ENCODE results near the gene NAT9.

NAT9 gene

DNA sequence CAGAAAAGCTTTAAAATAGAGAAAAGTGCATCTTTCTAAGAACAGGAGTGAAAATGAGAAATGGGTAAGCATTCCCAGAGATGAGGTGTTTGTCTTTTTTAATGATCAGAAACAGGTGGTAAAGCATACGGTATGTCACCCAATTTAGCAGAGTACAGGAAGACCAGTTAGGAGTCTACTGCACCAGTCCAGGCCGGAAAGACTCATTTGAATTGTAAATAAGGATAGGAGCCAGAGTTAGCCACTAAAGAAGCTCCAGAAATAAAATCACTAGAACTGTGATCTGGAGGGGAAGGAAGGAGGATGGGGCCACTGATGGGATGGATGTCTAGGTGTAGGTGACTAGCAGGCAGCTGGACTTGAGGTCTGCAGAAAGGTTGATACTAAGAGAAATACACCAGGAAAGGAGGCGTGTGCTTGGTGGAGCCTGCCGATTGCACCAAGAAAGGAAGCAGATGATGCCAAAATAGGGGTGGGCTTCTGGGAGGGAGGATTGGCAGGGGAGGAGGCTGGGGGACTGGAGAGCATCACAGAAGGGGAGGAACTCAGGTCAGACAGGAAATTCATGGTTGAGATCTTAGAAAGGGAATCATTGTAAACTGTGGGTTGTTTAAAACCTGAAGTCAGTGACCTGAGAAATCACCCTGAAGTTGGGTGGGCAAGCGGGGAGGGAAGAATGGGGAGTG lies 8.1 kb upstream of the NAT9 start:
- Histone ChIP-seq H3K27ac (no peak overlapping the region), H3K4me3 (no peak overlapping the region)

DNA sequence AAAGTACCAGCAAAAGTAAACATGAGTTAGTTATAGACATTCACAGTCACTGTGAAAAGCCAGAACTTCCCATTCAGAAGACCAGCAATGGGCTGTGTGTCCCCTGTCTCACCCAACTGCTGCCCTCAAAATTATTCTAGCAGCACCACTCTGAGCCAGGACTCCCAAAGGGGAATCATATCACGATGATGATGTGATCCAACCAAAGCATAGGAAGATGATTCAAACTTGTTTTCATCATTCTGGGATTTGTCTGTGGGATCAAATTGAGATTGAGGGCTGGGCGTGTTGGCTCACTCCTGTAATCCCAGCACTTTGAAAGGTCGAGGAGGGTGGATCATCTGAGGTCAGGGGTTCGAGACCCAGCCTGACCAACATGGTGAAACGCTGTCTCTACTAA lies 6.4 kb upstream of the NAT9 start:
- Histone ChIP-seq H3K27ac (no peak overlapping the region), H3K4me3 (no peak overlapping the region)

DNA sequence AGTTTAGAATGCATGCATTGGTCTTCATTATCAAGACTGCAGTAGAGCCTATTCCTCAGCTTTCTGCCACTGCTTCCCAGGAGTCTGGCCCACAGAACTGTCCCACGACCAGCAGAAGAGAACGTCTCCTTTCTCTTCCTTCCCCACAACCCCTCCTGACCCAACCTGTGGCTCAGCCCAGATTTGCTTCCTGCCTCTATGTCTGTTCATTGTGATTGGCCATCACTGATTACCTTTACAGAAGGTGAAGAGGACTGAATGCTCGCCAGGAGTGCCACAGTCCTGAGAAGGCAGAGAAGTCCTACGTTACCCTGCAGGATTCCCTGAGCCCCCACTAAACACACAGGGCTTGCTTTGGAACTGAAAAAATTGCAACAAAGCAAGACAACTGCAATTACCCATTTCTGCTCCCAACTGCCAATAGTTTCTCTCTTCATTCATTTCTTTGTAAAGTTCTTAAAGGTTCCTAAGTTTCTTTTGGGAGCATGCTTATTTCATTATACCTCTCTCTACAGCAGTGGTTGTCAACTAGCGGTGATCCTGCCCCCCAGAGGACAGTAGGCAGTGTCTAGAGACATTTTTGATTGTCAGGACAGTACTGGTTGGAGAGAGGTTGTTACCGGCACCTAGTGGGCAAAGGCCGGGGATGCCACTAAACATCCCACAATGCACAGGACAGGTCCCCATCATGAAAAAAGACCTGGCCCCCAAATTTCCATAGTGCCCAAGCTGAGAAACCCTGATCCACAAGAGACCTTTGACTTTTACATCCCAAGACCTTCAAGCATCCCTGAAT lies 4.5 kb upstream of the NAT9 start:
- Histone ChIP-seq H3K27ac (peak overlapping the region in 6 of 21 experiments; percentile 16 to 52 (median 38)), H3K4me3 (no peak overlapping the region)

DNA sequence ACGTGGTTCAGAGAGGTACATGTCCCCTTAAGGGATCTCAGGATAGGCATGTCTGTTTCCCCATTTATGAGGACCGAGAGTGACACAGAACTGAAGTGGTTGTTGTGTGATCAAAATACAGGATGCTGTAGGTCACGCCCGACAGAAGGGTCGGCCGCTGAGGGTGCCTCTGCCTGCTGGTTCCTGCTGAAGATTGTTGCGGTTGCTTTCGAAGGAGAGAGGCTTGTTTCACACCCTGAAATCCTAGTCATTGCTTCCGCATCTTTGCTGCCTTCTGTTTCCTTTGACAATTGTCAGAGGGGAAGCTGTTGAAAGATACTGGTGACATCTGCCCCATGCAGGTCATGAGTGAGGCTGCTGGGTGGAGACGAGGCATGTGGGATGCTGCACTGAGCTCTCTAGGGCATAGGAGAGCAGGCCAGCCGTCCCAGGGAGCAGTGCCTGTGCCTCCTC lies 3.8 kb upstream of the NAT9 start:
- Histone ChIP-seq H3K4me3 (no peak overlapping the region), H3K27ac (peak overlapping the region in 11 of 21 experiments; percentile 16 to 65 (median 39))

DNA sequence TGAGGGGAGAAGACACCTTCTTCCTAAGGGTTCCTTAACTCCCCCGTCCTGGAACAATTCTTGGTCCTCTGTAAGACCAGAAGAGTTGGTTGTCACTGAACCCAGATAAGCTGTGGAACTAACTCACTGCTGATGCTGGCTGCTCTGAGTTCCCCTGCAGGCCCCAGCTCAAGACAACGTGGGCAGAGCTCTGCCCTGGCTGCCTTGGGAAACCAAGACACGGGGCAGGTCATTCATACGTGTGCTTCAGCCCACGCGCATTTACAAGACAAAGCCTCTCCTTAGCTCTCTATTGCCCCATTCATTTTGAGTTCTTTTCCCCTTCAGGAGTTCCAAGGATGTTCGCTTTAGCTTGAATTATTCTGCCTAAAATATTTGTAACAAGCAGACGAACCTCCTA lies 3.4 kb upstream of the NAT9 start:
- H3K27ac ChIP-seq: peak overlapping the region in 10 of 21 experiments; percentile 16 to 65 (median 36)
- H3K4me3 ChIP-seq: no peak overlapping the region

DNA sequence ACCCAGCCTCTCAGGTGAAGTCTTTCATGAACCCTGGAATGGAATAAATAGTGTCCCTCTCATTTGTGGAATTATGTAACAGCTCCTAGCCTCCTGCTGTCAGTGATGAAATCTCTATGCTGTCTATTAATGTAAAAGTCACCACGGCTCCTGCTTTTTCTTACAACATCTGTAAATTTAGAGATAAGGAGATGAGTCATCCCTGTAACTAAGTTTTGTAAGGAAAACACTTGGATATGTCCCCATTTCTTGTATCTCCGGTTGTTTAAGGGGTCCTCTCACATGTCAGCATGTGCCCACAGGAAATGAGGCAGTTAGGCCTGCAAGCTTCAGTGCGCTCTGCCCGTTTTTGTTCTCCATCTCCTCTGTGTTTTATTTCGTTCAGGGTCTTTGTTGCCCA lies 2.8 kb upstream of the NAT9 start:
- Histone ChIP-seq H3K4me3 (no peak overlapping the region), H3K27ac (peak overlapping the region in 6 of 21 experiments; percentile 16 to 52 (median 30))

DNA sequence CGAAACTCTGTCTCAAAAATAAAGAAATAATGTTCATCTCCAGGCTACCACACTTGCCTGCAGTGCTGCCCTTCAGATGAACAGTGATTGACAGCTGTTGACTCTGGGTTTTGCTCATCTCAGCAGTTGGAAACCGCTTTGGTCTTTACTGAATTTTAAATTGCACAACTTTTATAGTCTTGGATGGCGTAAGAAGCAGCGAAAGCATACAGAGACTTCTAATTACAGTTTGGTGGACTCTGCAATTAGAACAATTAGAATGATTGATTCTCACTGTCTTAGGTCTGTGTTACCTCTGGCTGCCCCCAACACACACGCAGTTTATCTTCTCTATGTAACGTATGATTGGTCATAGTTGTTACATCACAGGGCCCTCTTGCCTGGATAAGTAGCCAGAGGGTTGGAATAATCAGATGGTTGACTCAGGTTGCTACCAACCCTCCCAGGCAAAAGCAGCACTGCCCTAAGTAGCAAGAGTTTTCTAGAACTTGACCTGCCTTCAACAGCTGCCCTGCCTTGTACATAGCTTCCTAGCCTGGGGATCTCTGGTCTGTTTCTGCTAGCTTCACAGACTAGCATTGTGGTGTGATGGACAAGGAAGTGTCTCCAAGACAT lies 1.9 kb upstream of the NAT9 start:
- no peak overlapping the region for H3K27ac ChIP-seq

DNA sequence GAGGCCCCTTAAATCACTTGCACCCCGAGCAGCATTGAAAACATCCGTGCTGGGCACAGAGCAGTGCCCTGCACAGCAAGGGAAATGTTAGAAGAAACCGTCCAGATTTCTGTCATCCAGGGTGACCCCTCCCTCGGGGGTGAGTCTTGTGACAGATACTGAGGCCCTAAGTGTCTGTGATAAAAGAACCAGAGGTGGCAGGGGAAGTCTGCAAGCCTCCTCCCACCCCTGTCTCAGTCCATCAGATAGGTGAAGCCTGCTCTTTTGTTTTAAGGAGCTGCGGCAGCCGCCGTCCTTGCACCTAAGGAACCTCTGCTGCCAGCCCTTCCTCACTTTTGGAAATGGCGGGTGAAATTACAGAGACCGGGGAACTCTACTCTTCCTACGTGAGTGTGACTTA lies 845 bp upstream of the NAT9 start:
- peak overlapping the region in 17 of 21 experiments; percentile 68 to 93 (median 85) for H3K27ac ChIP-seq
- H3K4me3 ChIP-seq: peak overlapping the region; percentile 72 to 96 (median 82)

More for the DNA sequence above, 1.9 kb upstream of the NAT9 start:
- no peak overlapping the region for H3K4me3 ChIP-seq

DNA sequence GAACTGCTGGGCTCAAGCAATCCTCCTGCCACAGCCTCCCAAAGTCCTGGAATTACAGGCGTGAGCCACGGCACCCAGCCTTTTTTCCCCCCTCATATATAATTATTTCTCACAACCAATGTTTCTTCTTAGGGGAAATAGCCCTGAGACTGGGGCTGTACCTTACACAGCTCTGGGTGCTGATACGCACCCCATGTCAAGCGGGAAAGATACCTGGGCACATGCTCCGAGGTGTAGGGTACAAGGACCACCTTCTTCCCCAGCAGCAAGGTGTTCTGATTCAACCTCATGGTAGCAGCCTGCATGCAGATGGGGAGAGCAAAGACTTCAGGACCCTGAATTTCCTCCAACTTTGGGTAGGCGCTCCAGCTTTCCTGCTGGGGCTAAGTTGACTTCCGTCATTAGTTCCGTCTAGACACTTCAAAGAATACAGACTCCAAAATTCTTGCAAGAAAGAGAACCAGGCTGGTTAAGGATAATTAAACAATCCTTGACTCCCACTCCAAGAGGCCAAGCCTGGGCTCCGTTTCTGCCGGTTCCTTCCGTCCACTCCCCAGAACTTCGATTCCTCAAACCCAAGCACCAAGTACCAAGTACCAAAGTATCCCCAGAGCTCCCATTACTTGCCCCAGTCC lies 619 bp downstream of the NAT9 start:
- Histone ChIP-seq H3K4me3 (peak overlapping the region; percentile 72 to 96 (median 82)), H3K27ac (peak overlapping the region; percentile 16 to 93 (median 84))

DNA sequence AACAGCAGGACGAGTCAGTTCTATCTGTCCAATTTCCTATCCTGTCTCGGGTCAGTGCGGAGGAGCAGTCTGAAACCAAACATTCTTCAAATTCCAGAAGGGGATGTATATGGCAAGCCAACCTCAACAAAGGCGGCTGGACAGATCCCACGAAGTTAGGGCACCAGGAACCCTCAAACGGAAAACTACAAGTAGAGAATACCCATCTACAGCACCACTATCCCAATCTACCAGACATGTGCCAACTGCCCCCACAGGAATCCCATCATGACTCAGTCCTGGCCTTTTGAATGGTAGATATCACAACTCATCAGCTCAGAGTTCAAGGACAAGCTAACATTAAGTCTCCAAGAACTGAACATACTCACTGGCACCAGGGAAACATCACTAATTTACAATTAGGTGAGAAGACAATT lies 2.3 kb downstream of the NAT9 start:
- H3K4me3 ChIP-seq: no peak overlapping the region
- H3K27ac ChIP-seq: no peak overlapping the region

DNA sequence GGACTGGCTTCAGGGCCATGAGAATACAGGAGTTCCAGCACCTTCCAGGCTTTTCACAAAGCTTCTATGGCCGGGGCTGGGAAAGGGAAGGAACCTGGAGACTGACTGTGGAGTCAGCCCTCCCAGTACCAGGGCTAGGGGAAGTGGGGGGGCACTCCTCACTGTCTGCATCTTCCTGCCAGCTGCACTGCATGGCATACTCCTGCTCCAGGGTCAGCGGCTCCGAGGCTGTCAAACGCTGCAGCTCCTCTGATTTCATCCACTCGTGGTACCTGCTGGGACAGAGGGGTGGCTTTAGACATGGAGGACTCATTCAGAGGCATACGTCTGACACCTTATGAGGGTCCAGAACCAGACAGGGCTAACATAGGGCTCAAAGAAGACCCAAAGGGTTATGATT lies 2.7 kb downstream of the NAT9 start:
- Histone ChIP-seq H3K4me3 (no peak overlapping the region), H3K27ac (no peak overlapping the region)

DNA sequence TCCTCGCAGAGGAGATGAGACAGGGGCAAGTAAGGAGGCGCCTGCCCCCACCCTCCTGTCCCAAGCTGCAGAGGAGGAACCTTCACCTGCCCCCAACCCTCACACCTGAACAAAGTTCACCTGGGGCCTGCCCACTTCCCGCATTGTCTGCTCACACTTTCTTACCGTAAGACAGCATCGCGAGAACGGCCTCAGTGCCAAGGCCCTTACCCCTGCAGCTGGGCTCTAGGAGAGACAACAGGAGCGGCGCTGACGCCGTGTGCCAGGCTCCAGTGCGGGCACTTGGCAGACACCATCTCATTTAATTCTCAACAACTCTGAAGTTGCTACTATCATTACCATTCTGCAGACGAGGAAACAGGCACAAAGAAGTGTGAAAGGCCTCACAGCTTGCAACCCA lies 4.1 kb downstream of the NAT9 start:
- H3K27ac ChIP-seq: no peak overlapping the region
- H3K4me3 ChIP-seq: no peak overlapping the region

DNA sequence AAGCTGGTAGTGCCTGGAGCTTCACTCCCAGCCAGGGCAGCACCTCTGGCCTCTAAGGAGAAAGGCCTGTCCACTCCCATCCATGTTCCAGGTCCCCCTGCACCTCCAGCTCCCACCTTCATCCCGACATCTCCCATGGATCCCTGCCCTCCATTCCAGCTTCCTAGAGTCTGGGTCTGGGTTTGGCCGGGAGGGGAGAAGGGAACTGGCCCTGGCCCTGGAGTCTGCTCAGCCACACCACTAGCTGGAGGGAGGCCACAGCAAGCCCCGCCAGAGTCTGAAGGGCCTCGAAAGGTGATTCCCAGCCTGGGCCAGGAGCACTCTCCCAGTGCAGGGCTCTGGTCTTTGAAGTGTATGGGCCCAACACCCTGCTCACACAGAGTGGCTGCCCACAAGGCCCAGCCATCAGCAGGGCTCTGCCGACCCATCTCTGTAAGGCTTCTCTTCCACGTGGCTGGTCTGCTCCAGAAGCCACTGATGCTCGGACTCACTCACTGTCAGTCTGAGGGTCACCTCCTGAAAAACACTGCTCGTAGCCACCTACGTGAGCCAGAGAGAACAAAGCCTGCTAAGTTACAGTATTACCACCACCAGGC lies 4.7 kb downstream of the NAT9 start:
- H3K27ac ChIP-seq: no peak overlapping the region

DNA sequence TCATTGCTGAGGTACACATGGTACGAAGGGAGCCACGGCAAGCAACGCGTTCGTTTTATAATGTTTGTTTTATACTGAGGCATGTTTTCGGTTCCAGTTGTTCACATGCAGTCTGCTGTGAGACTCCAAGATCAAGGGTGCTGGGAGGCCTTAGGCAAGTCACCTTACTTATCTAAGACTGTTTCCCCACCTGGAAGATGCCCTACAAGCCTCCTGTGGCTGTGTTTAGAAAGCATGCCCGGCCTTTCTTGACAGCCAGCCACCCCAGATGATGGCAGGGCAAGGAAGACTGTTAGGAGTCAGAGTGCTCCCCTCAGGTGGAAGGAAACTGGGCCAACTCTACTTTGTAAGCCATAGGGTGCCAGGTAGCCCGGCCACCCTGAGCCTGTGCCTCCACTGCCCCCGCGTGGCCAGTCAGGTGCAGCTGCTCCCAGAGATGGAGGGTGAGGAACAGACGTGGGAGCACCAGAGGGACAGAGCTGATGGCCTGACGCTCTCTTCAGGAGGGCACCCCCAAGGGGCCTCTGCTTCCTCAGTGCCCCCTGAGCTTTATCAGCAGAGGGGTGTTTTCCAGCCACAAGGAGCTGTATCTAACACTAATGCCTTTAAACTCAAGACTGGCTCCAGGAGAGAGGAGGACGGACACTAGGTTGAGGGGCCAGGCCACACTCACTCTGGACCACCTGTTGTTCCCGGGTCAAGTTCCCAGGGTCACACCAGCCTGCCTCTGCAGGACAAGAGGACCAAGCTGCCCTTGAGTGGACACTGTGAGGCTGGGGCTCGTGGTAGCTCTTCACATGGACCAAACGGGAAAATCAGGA lies 5.4 kb downstream of the NAT9 start:
- no peak overlapping the region for H3K4me3 ChIP-seq
- H3K27ac ChIP-seq: peak overlapping the region in 1 of 21 experiments; percentile 47

More for the DNA sequence above, 4.7 kb downstream of the NAT9 start:
- no peak overlapping the region for H3K4me3 ChIP-seq

DNA sequence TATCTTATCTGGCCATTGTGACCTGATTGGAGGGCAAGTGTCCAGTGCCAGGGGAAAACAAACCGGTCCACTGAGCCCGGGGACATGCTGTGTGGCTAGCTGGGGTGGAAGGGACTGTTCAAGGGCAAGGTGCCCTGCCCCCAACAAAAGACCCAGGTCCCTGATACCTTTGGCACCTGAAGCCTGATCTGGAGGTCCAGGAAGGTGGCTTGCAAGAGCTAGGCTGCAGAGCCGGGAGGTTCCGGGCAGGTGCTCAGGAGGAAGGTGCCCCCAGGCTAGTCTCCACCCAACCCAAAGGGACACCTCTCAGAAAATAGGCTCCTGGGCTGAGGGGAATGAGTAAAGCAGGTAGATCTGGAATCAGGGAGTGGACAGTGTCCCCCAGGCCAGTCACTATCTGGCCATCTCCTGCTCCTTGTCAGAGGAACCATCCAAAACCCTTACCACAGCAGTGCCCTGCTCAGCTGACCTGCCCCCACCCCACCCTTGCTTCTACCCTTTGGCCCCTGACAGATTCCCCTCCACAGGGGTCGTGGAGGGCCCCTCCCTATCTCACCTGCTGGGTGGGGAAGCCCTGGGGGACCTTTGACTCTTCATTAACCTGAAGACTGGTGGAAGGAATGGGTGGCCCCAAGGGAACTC lies 6.2 kb downstream of the NAT9 start:
- H3K27ac ChIP-seq: peak overlapping the region in 2 of 21 experiments; percentile 10 to 22
- H3K4me3 ChIP-seq: no peak overlapping the region

DNA sequence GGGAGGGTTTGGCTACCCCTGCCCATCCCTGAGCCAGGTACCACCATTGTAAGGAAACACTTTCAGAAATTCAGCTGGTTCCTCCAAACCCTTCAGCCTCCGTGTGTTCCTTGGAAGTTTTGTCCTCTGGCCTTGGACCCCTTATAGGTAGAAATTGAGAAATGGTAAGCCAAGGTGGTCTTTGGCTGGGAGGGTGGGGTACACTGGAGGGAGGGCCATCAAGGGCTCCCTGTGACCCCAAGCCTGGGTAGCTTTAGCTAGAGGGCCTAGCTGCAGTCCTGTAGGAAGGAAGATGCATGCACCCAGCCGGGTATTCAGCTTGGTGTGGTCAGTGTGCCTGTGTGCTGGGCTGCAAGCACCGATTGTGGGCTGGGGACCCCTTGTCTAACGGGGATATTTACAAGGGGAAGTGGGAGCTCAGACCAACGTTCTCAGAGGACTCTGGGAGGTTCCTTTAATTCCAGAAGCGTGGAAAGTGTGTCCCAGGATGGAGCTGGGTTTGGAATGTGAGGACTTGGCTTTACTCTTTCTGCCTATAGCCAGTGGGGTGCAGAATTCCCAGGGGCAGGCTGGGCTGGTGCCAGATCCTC lies 6.8 kb downstream of the NAT9 start:
- H3K27ac ChIP-seq: no peak overlapping the region
- no peak overlapping the region for H3K4me3 ChIP-seq

DNA sequence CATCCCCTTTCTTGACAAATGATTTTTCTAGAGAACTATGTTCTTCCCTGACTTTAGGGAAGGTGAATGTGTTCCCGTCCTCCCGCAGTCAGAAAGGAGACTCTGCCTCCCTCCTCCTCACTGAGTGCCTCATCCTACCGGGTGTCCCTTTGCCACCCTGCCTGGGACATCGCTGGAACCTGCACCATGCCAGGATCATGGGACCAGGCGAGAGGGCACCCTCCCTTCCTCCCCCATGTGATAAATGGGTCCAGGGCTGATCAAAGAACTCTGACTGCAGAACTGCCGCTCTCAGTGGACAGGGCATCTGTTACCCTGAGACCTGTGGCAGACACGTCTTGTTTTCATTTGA lies 7.4 kb downstream of the NAT9 start:
- H3K4me3 ChIP-seq: no peak overlapping the region
- H3K27ac ChIP-seq: peak overlapping the region in 2 of 21 experiments; percentile 31 to 59

Data from skin epidermis (tissue), 12 donors.